K562 (cell line): ENCODE data around the gene PPP1CC. TPM values are rescaled to one million over a fixed set of nuclear protein-coding genes. Genes with fewer than 3 reads are reported as not detected.

ENCODE experiments used
- ATAC-seq: fragments of 200-7000 bp; cut with Tn5 transposase; 3 replicates; pipeline ENCODE4 v1.9.1; 2020; ENCODE audit warnings: moderate library complexity
- BruUV-seq: library from RNA; stranded (reverse); fragments of 400-500 nt; replicated peaks from 2 replicates; lab custom pipeline; 2021; lab: Mats Ljungman, UMichigan
- CTCF ChIA-PET: fragments of 300-600 bp; formaldehyde crosslinking; extraction: SDS; loops from one replicate; lab custom pipeline; 2021; ENCODE audit warnings: low intra/inter-chr PET ratio; lab: Yijun Ruan, JAX
- POLR2A ChIA-PET: fragments of 300-600, 350-650 bp; sonication (Branson Sonifier 250); formaldehyde crosslinking; extraction: SDS; loops from one replicate; lab custom pipeline; 2021; ENCODE audit warnings: antibody characterized with exemption, inconsistent platforms; lab: Yijun Ruan, JAX
- DNase-seq, 4 experiments: peaks; one replicate each; pipeline versions ENCODE4 v3.0.0 to v3.0.0-alpha.2; 2011 to 2018; ENCODE audit warnings: low spot score in 3 of 4, mixed read lengths in 3 of 4; ENCODE audit errors: extremely low read depth in 1 of 4
- FAIRE-seq: peaks from 2 replicates; lab custom pipeline; 2011; peaks lifted over from hg19 to GRCh38; lab: Jason Lieb, UNC
- H2AFZ ChIP-seq: 2 replicates; pipeline ENCODE4 v1.6.0; 2011; ENCODE audit warnings: low read depth, low read length, control low read depth, inconsistent platforms
- H3K27ac ChIP-seq: fragments of 200-600 bp; 3 replicates; pipeline ENCODE4 v1.8.0; 2011; ENCODE audit warnings: low read depth, mild to moderate bottlenecking, control low read depth, inconsistent platforms, low read length, moderate library complexity, mixed read lengths; ENCODE audit errors: extremely low read depth
- H3K27me3 ChIP-seq, 2 experiments: fragments of 300-600 bp in 1 of 2; 2 replicates in 1 of 2; 3 replicates in 1 of 2; pipeline versions ENCODE4 v1.6.0 to v1.8.0; 2011; ENCODE audit warnings: inconsistent platforms in 2 of 2, low read length in 2 of 2, mild to moderate bottlenecking in 1 of 2, mixed read lengths in 1 of 2, moderate library complexity in 1 of 2; ENCODE audit not compliant: control insufficient read depth in 2 of 2, insufficient read depth in 2 of 2
- H3K36me3 ChIP-seq: fragments of 300-600 bp; 3 replicates; pipeline ENCODE4 v1.8.0; 2011; ENCODE audit warnings: mild to moderate bottlenecking, low read length, inconsistent platforms; ENCODE audit not compliant: control insufficient read depth, insufficient read depth
- H3K4me1 ChIP-seq, 2 experiments: fragments of 200-600 bp in 1 of 2; replicated peaks in 1 of 2; 2 replicates in 1 of 2; 3 replicates in 1 of 2; pipeline versions ENCODE4 v1.5.1 to v1.8.0; 2011; ENCODE audit warnings: inconsistent platforms in 2 of 2, low read length in 2 of 2, mild to moderate bottlenecking in 1 of 2, mixed read lengths in 1 of 2, moderate library complexity in 1 of 2; ENCODE audit not compliant: control insufficient read depth in 2 of 2, insufficient read depth in 2 of 2
- H3K4me2 ChIP-seq: 2 replicates; pipeline ENCODE4 v1.6.1; 2011; ENCODE audit warnings: low read length, control low read depth, inconsistent platforms, mixed read lengths; ENCODE audit not compliant: insufficient read depth
- H3K4me3 ChIP-seq: fragments of 200-600 bp; sonication (generic), shearing (Covaris generic); 2 replicates; pipeline ENCODE4 v1.5.1; 2016; ENCODE audit warnings: control low read depth, inconsistent platforms
- H3K79me2 ChIP-seq: fragments of 200-600 bp; 3 replicates; pipeline ENCODE4 v1.8.0; 2011; ENCODE audit warnings: low read length, inconsistent platforms; ENCODE audit not compliant: control insufficient read depth, insufficient read depth
- H3K9ac ChIP-seq, 2 experiments: 2 replicates each; pipeline versions ENCODE4 v1.6.0 to v1.6.1; 2011; ENCODE audit warnings: low read depth in 2 of 2, low read length in 2 of 2, control low read depth in 1 of 2, inconsistent platforms in 1 of 2, mild to moderate bottlenecking in 1 of 2, mixed read lengths in 1 of 2; ENCODE audit not compliant: insufficient read depth in 1 of 2
- H3K9me1 ChIP-seq: one replicate; pipeline ENCODE4 v1.6.0; 2011; ENCODE audit warnings: inconsistent platforms, mild to moderate bottlenecking, low read length, moderate library complexity; ENCODE audit not compliant: control insufficient read depth, insufficient read depth
- H3K9me3 ChIP-seq: replicated peaks from 2 replicates; pipeline ENCODE4 v1.5.1; 2011; ENCODE audit warnings: low read depth, low read length, inconsistent platforms; ENCODE audit not compliant: control insufficient read depth, insufficient read depth
- H4K20me1 ChIP-seq: replicated peaks from 2 replicates; pipeline ENCODE4 v1.6.1; 2011; ENCODE audit warnings: low read length, inconsistent platforms, mixed read lengths; ENCODE audit not compliant: control insufficient read depth, insufficient read depth
- GTF2A2 ChIP-seq: IDR thresholded peaks from 2 replicates; pipeline ENCODE4 v1.6.1; 2016; ENCODE audit warnings: mild to moderate bottlenecking, missing genetic modification characterization, missing compliant biosample characterization
- HDGF ChIP-seq: fragments of 450-650 bp; IDR thresholded peaks from 2 replicates; pipeline ENCODE4 v1.6.1; 2016
- NCOA2 ChIP-seq, 2 experiments: fragments of 450-650 bp; IDR thresholded peaks; 2 replicates each; pipeline ENCODE4 v1.6.1; 2018; ENCODE audit warnings: mild to moderate bottlenecking in 2 of 2, moderate library complexity in 1 of 2; ENCODE audit not compliant: partially characterized antibody in 2 of 2
- SMAD1 ChIP-seq: fragments of 150-350 bp; IDR thresholded peaks from 2 replicates; pipeline ENCODE4 v1.6.1; 2014; ENCODE audit warnings: low read length, low read depth; ENCODE audit not compliant: partially characterized antibody
- SMARCA4 ChIP-seq: fragments of 450-650 bp; IDR thresholded peaks from 2 replicates; pipeline ENCODE4 v1.6.1; 2016
- WHSC1 ChIP-seq: IDR thresholded peaks from one replicate; pipeline ENCODE4 v1.6.1; 2012; ENCODE audit warnings: low read length, control low read depth, inconsistent platforms
- ZBTB8A ChIP-seq: fragments of 450-650 bp; IDR thresholded peaks from 2 replicates; pipeline ENCODE4 v1.6.1; 2018; ENCODE audit warnings: mild to moderate bottlenecking, moderate library complexity; ENCODE audit not compliant: partially characterized antibody
- WGBS: fragments of 100-300 bp; shearing (Covaris generic); methylation state at CpG from one replicate; pipeline ENCODE4 v1.1.6; 2016; ENCODE audit warnings: low coverage, mixed read lengths; ENCODE audit not compliant: insufficient coverage; ENCODE audit errors: missing lambda C conversion rate; 5-methylcytosine and 5-hydroxymethylcytosine counted together
- in situ Hi-C: fragments of 300-500 bp; cut with MboI; formaldehyde crosslinking; loops from 4 replicates; pipeline ENCODE4 v1.15.0; 2018; ENCODE audit warnings: inconsistent platforms, mixed read lengths
- intact Hi-C: fragments of 100-400 bp; cut with micrococcal nuclease; formaldehyde crosslinking; loops from 2 replicates; pipeline ENCODE4 v1.14.2; 2022
- polyA plus RNA-seq, 8 experiments: library from polyadenylated mRNA; depleted of rRNA in 4 of 8; stranded (reverse) in 5 of 8; unstranded in 3 of 8; fragments of >200 nt; fragmentation: Nextera tagmentation in 2 of 8; fragmentation: Illumina TruSeq in 1 of 8; extraction: Ambion mirVana in 2 of 8; extraction: Trizol in 1 of 8; gene quantifications; 2 replicates each; pipeline versions ENCODE4 v1.2.1 to v1.2.3, GENCODE V29; 2011 to 2014; ENCODE audit warnings: inconsistent platforms in 1 of 8, missing spikeins in 1 of 8
- total RNA-seq, 7 experiments: library from RNA; depleted of rRNA in 6 of 7; stranded (reverse); fragments of >200 nt in 6 of 7; fragmentation: Illumina TruSeq in 2 of 7; extraction: Trizol in 2 of 7; gene quantifications; 2 replicates each; pipeline versions ENCODE4 v1.2.1 to v1.2.3, GENCODE V29; 2011 to 2021; ENCODE audit warnings: low replicate concordance in 1 of 7
- TF ChIP-seq, protein P1 (sequence below): fragments of 200-800 bp; sonication (Bioruptor generic); IDR thresholded peaks from 2 replicates; pipeline ENCODE4 v1.6.1; 2016; ENCODE audit warnings: missing genetic modification characterization, missing compliant biosample characterization
- TF ChIP-seq, protein P2 (sequence below): sonication (generic); formaldehyde crosslinking; IDR thresholded peaks from 2 replicates; pipeline ENCODE4 v1.8.0; 2023; ENCODE audit warnings: mild to moderate bottlenecking, missing genetic modification reagents

Gene PPP1CC
- total and polyA plus RNA-seq, 9 of the 15 experiments (the other 6 are each of a cell fraction or from before 2014, with no cell fraction given): 67.4 to 286 (median 195) TPM

DNA sequence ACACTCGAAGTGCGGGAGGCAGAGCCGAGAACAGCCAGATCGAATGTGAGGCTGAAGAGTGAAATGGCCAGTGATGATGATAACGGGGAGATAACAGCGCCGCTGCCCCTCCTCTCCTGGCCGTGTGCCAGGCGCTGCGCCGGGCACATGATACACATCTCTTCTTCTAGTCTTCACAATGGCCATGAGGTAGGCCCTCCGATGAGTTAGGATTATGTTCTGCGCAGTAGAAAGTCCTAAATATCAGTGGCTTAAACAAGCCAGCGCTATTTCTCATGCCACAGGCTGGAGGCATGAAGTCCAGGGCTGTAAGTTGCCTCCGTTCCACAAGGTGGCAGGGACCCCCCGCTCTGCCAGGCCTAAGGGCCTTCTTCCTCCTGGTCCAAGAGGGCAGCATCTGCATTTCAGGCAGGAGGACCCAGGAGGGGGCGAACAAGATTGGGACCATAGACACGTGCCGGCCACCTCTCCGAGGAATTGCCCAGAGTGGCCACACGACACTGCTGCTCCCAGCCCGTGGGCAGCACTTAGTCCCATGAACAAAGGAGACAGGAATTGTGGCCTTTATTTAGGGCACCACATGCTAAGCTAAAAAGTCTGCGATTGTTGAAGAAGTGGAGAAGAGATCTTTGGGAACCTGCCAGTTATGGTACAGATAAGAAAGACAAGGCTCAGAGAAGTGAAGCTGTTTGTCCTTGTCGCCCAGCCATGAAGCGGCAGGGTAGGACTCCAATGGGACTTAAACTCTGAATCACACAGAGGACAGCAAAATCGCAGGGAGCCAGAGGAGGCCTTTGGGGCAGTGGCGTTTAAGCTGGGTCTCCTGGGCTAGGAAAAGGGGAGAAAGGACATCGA, 42.9 kb downstream of the PPP1CC start (continued):
- no peak for TF ChIP-seq NCOA2 (IDR thresholded peaks at IDR 0.05; ENCODE audit: partially characterized antibody in 2 of 2)
- TF ChIP-seq SMARCA4: peak; percentile 58
- TF ChIP-seq GTF2A2: no peak

DNA sequence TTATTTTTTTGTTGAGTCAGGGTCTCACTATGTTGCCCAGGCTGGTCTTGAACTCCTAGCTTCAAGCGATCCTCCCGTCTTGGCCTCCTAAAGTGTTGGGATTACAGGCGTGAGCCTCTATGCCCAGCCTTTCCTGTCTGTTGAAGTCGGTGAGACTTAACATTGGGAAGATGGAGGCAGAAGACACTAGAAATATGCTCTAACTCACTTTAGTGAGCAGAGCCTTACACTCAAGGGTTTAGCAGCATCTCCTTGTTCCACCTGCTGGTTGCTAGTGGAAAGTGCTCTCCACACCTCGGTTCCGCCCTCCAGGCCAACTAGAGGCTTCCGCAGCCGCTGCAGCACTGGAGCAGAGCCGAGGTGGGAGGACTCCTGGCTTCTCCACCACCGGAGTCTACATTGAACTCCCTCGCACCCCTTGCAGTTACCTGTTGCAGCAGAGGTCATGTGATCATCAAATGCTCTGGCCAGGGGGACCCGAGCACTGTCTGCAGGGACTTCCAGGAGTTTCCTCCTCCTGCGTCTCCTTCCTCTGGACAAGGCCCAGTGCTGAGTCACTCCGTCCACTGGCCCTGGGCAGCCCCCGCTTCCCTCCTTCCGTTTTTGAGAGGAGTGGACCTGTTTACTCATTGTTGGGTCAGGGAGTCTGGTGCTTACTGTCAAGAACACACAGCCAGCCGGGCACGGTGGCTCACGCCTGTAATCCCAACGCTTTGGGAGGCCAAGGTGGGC, 44.4 kb downstream of the PPP1CC start:
- peak; percentile 77 to 92 (median 78) for DNase-seq
- WGBS: 15% methylated on average over 20 of the region's 20 CpGs
- Histone ChIP-seq H2AFZ (peak overlapping the region; percentile 99), H3K79me2 (no peaks in the 10 kb centered on the region), H3K27ac (peak overlapping the region; percentile 72), H3K9me1 (no peaks in the 10 kb centered on the region), H3K4me1 (peaks cover 35 to 42% of the 10 kb centered on the region in 2 experiments), H4K20me1 (no peaks in the 10 kb centered on the region), H3K4me2 (peak overlapping the region; percentile 88), H3K9me3 (no peaks in the 10 kb centered on the region), H3K36me3 (no peaks in the 10 kb centered on the region), H3K9ac (peak overlapping the region; percentile 50 to 70; a peak in 3 of 4 replicates), H3K4me3 (peak overlapping the region; percentile 10; the same call in 1 of the 2 replicates), H3K27me3 (no peaks in the 10 kb centered on the region)
- peak; percentile 97 for ATAC-seq
- no TSS peak for BruUV-seq
- ChIA-PET POLR2A (interaction anchor here (0.7 to 0.9 kb wide), 2 partner anchors 8 to 13 kb away, joined by 3 read pairs; no protein-coding TSS in a partner anchor), CTCF (interaction anchor here (0.8 to 1.8 kb wide), 3 partner anchors 146 to 248 kb away, joined by 3 to 4 read pairs (median 3); partner anchors contain the start of gene ARPC3)
- FAIRE-seq: peak; percentile 98
- in situ Hi-C loops: no loop called here
- intact Hi-C loops: loop anchor here (2.0 to 5.0 kb wide), 6 partner anchors 50 to 189 kb away; no protein-coding TSS in a partner anchor
- TF ChIP-seq WHSC1: no peak
- no peak for TF ChIP-seq HDGF
- no peak for TF ChIP-seq SMAD1
- TF ChIP-seq, protein P1, sequence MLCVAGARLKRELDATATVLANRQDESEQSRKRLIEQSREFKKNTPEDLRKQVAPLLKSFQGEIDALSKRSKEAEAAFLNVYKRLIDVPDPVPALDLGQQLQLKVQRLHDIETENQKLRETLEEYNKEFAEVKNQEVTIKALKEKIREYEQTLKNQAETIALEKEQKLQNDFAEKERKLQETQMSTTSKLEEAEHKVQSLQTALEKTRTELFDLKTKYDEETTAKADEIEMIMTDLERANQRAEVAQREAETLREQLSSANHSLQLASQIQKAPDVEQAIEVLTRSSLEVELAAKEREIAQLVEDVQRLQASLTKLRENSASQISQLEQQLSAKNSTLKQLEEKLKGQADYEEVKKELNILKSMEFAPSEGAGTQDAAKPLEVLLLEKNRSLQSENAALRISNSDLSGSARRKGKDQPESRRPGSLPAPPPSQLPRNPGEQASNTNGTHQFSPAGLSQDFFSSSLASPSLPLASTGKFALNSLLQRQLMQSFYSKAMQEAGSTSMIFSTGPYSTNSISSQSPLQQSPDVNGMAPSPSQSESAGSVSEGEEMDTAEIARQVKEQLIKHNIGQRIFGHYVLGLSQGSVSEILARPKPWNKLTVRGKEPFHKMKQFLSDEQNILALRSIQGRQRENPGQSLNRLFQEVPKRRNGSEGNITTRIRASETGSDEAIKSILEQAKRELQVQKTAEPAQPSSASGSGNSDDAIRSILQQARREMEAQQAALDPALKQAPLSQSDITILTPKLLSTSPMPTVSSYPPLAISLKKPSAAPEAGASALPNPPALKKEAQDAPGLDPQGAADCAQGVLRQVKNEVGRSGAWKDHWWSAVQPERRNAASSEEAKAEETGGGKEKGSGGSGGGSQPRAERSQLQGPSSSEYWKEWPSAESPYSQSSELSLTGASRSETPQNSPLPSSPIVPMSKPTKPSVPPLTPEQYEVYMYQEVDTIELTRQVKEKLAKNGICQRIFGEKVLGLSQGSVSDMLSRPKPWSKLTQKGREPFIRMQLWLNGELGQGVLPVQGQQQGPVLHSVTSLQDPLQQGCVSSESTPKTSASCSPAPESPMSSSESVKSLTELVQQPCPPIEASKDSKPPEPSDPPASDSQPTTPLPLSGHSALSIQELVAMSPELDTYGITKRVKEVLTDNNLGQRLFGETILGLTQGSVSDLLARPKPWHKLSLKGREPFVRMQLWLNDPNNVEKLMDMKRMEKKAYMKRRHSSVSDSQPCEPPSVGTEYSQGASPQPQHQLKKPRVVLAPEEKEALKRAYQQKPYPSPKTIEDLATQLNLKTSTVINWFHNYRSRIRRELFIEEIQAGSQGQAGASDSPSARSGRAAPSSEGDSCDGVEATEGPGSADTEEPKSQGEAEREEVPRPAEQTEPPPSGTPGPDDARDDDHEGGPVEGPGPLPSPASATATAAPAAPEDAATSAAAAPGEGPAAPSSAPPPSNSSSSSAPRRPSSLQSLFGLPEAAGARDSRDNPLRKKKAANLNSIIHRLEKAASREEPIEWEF (CRISPR knock-in tag): no peak
- TF ChIP-seq, protein P2, sequence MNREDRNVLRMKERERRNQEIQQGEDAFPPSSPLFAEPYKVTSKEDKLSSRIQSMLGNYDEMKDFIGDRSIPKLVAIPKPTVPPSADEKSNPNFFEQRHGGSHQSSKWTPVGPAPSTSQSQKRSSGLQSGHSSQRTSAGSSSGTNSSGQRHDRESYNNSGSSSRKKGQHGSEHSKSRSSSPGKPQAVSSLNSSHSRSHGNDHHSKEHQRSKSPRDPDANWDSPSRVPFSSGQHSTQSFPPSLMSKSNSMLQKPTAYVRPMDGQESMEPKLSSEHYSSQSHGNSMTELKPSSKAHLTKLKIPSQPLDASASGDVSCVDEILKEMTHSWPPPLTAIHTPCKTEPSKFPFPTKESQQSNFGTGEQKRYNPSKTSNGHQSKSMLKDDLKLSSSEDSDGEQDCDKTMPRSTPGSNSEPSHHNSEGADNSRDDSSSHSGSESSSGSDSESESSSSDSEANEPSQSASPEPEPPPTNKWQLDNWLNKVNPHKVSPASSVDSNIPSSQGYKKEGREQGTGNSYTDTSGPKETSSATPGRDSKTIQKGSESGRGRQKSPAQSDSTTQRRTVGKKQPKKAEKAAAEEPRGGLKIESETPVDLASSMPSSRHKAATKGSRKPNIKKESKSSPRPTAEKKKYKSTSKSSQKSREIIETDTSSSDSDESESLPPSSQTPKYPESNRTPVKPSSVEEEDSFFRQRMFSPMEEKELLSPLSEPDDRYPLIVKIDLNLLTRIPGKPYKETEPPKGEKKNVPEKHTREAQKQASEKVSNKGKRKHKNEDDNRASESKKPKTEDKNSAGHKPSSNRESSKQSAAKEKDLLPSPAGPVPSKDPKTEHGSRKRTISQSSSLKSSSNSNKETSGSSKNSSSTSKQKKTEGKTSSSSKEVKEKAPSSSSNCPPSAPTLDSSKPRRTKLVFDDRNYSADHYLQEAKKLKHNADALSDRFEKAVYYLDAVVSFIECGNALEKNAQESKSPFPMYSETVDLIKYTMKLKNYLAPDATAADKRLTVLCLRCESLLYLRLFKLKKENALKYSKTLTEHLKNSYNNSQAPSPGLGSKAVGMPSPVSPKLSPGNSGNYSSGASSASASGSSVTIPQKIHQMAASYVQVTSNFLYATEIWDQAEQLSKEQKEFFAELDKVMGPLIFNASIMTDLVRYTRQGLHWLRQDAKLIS (CRISPR knock-in tag): no peak
- TF ChIP-seq ZBTB8A: no peak
